DOHH2 (cell line): ENCODE results near the gene SLC6A20.
"Not testable (repeated sequence)": the region's sequence is repeated elsewhere in the genome, so short reads cannot be mapped to it uniquely, and the experiment has no call there.

ENCODE experiments used
- H3F3A ChIP-seq: fragments of 200-600 bp; sonication (generic), shearing (Covaris generic); 2 replicates; pipeline ENCODE4 v1.6.0; 2016; ENCODE audit warnings: antibody characterized with exemption, mild to moderate bottlenecking; ENCODE audit not compliant: control insufficient read depth, insufficient read depth
- H3K27ac ChIP-seq: fragments of 200-600 bp; sonication (generic); 2 replicates; pipeline ENCODE4 v1.5.1; 2014; ENCODE audit warnings: low read depth, mild to moderate bottlenecking, low read length, moderate library complexity
- H3K27me3 ChIP-seq: fragments of 200-600 bp; sonication (generic); 2 replicates; pipeline ENCODE4 v1.6.1; 2014; ENCODE audit warnings: mild to moderate bottlenecking, low read length, mixed read lengths; ENCODE audit not compliant: control insufficient read depth
- H3K36me3 ChIP-seq: fragments of 200-600 bp; sonication (generic); 2 replicates; pipeline ENCODE4 v1.6.1; 2014; ENCODE audit warnings: mild to moderate bottlenecking, low read length, moderate library complexity, mixed read lengths; ENCODE audit not compliant: control insufficient read depth
- H3K4me1 ChIP-seq: fragments of 200-600 bp; sonication (generic); 2 replicates; pipeline ENCODE4 v1.6.1; 2014; ENCODE audit warnings: mild to moderate bottlenecking, low read length, mixed read lengths; ENCODE audit not compliant: control insufficient read depth
- H3K4me2 ChIP-seq: fragments of 200-600 bp; sonication (generic); 2 replicates; pipeline ENCODE4 v1.6.0; 2014; ENCODE audit warnings: mild to moderate bottlenecking, low read length, moderate library complexity
- H3K4me3 ChIP-seq: fragments of 200-600 bp; sonication (generic); 2 replicates; pipeline ENCODE4 v1.5.1; 2014; ENCODE audit warnings: mild to moderate bottlenecking, low read length, mixed read lengths
- H3K79me2 ChIP-seq: fragments of 200-600 bp; sonication (generic); 2 replicates; pipeline ENCODE4 v1.6.1; 2014; ENCODE audit warnings: mild to moderate bottlenecking, low read length, mixed read lengths; ENCODE audit not compliant: control insufficient read depth
- H3K9me2 ChIP-seq: fragments of 200-600 bp; sonication (generic); replicated peaks from 2 replicates; pipeline ENCODE4 v1.6.1; 2014; ENCODE audit warnings: mild to moderate bottlenecking, low read length, mixed read lengths; ENCODE audit not compliant: control insufficient read depth
- H3K9me3 ChIP-seq: fragments of 200-600 bp; sonication (generic); 2 replicates; pipeline ENCODE4 v1.6.1; 2014; ENCODE audit warnings: antibody characterized with exemption, low read length, mixed read lengths; ENCODE audit not compliant: control insufficient read depth, insufficient read depth
- H4K20me1 ChIP-seq: fragments of 200-600 bp; sonication (generic); 2 replicates; pipeline ENCODE4 v1.6.0; 2014; ENCODE audit warnings: low read depth, mild to moderate bottlenecking, antibody characterized with exemption, low read length, moderate library complexity; ENCODE audit not compliant: control insufficient read depth, insufficient read depth
- CTCF ChIP-seq: fragments of 200-600 bp; sonication (generic); IDR thresholded peaks from one replicate; pipeline ENCODE4 v1.5.1; 2014; ENCODE audit warnings: antibody characterized with exemption, mild to moderate bottlenecking, low read depth, low read length; ENCODE audit not compliant: poor library complexity, severe bottlenecking
- EZH2phosphoT487 ChIP-seq: fragments of 200-600 bp; sonication (generic); IDR thresholded peaks from 2 replicates; pipeline ENCODE4 v1.6.1; 2017; ENCODE audit warnings: borderline replicate concordance, mild to moderate bottlenecking, antibody characterized with exemption, low read length, moderate library complexity, mixed read lengths

The SLC6A20 gene

GRCh38 chr3:45751537-45752242, 44.6 kb downstream of the SLC6A20 start:
- Histone ChIP-seq H4K20me1 (no peaks in the 10 kb centered on the region), H3K36me3 (no peaks in the 10 kb centered on the region), H3K27me3 (no peaks in the 10 kb centered on the region), H3K27ac (no peak overlapping the region), H3K4me2 (no peak overlapping the region), H3K9me2 (no peaks in the 10 kb centered on the region), H3K9me3 (no peaks in the 10 kb centered on the region), H3K79me2 (no peaks in the 10 kb centered on the region), H3F3A (no peaks in the 10 kb centered on the region), H3K4me1 (no peaks in the 10 kb centered on the region), H3K4me3 (no peak overlapping the region)
- TF ChIP-seq EZH2phosphoT487: no peak

- Histone ChIP-seq H3K36me3 (no peaks in the 10 kb centered on the region), H4K20me1 (no peaks in the 10 kb centered on the region), H3K27me3 (no peaks in the 10 kb centered on the region), H3K79me2 (no peaks in the 10 kb centered on the region), H3F3A (no peaks in the 10 kb centered on the region), H3K9me3 (no peaks in the 10 kb centered on the region), H3K4me3 (no peak overlapping the region), H3K4me1 (no peaks in the 10 kb centered on the region), H3K9me2 (no peaks in the 10 kb centered on the region), H3K4me2 (no peak overlapping the region), H3K27ac (no peak overlapping the region)
- TF ChIP-seq EZH2phosphoT487: no peak
- no peak for TF ChIP-seq CTCF
These were observed 46.5 kb downstream of the SLC6A20 start for GRCh38 chr3:45749880-45750279.

- H3K4me3 ChIP-seq, H3K27ac ChIP-seq, H4K20me1 ChIP-seq, H3K9me3 ChIP-seq, H3F3A ChIP-seq, H3K4me2 ChIP-seq, H3K36me3 ChIP-seq, H3K4me1 ChIP-seq, H3K27me3 ChIP-seq, H3K9me2 ChIP-seq, H3K79me2 ChIP-seq: not testable (repeated sequence)
These were observed 47.2 kb downstream of the SLC6A20 start for GRCh38 chr3:45749036-45749600.

- no peaks in the 10 kb centered on the region for H3K79me2 ChIP-seq
- H3K4me1 ChIP-seq: no peaks in the 10 kb centered on the region
- no peak overlapping the region for H3K4me3 ChIP-seq
- H3K4me2 ChIP-seq: no peak overlapping the region
- no peaks in the 10 kb centered on the region for H3K9me3 ChIP-seq
- no peaks in the 10 kb centered on the region for H3F3A ChIP-seq
- no peaks in the 10 kb centered on the region for H3K9me2 ChIP-seq
- peaks cover 7% of the 10 kb centered on the region; the same call in 1 of the 2 replicates for H3K36me3 ChIP-seq
- H4K20me1 ChIP-seq: no peaks in the 10 kb centered on the region
- no peaks in the 10 kb centered on the region for H3K27me3 ChIP-seq
- TF ChIP-seq CTCF (no peak), EZH2phosphoT487 (no peak)
- H3K27ac ChIP-seq: no peak overlapping the region
These were observed 48.3 kb downstream of the SLC6A20 start for GRCh38 chr3:45748068-45748467.
